Kidney epithelial cell (primary cell): Measurements from ENCODE around the gene EEF1B2. TPM values are rescaled to one million over a fixed set of nuclear protein-coding genes. Genes with fewer than 3 reads are reported as not detected.

Experiments
- DNase-seq: peaks from one replicate; pipeline ENCODE4 v3.0.0-alpha.2; 2010; ENCODE audit warnings: low read depth
- H3K27me3 ChIP-seq: 2 replicates; pipeline ENCODE4 v1.6.0; 2011; ENCODE audit warnings: low read length; ENCODE audit not compliant: control insufficient read depth, insufficient read depth
- H3K36me3 ChIP-seq: 2 replicates; pipeline ENCODE4 v1.5.1; 2011; ENCODE audit warnings: low read length; ENCODE audit not compliant: control insufficient read depth, insufficient read depth
- H3K4me3 ChIP-seq: 2 replicates; pipeline ENCODE4 v1.5.1; 2011; ENCODE audit warnings: low read depth, mild to moderate bottlenecking, control low read depth, low read length
- CTCF ChIP-seq: IDR thresholded peaks from 2 replicates; pipeline ENCODE4 v1.5.1; 2011; ENCODE audit warnings: mild to moderate bottlenecking, moderate library complexity, low read length, control low read depth, inconsistent platforms; ENCODE audit not compliant: insufficient read depth, poor library complexity, severe bottlenecking
- total RNA-seq: library from RNA; depleted of rRNA; stranded (reverse); fragments of >200 nt; gene quantifications from 2 replicates; pipeline ENCODE4 v1.2.3, GENCODE V29; 2015

The EEF1B2 gene
- total RNA-seq, 1 donor from 2014 or later: 772 TPM

- no peaks in the 10 kb centered on the region for H3K36me3 ChIP-seq
- TF ChIP-seq CTCF: no peak
- DNase-seq: no peak
Observed at GRCh38 chr2:206125901-206126300, 33.8 kb upstream of the EEF1B2 start.

GRCh38 chr2:206127656-206128055, 32.0 kb upstream of the EEF1B2 start:
- TF ChIP-seq CTCF: no peak
- H3K36me3 ChIP-seq: no peaks in the 10 kb centered on the region
- no peak for DNase-seq
- no peaks in the 10 kb centered on the region for H3K27me3 ChIP-seq
- H3K4me3 ChIP-seq: no peak overlapping the region

More at GRCh38 chr2:206125901-206126300, 33.8 kb upstream of the EEF1B2 start:
- H3K4me3 ChIP-seq: no peak overlapping the region
- no peaks in the 10 kb centered on the region for H3K27me3 ChIP-seq

GRCh38 chr2:206143451-206143850, 16.2 kb upstream of the EEF1B2 start:
- no peak for TF ChIP-seq CTCF
- Histone ChIP-seq H3K36me3 (no peaks in the 10 kb centered on the region), H3K27me3 (no peaks in the 10 kb centered on the region), H3K4me3 (no peak overlapping the region)
- no peak for DNase-seq

GRCh38 chr2:206144383-206144782, 15.3 kb upstream of the EEF1B2 start:
- Histone ChIP-seq H3K27me3 (no peaks in the 10 kb centered on the region), H3K4me3 (no peak overlapping the region), H3K36me3 (no peaks in the 10 kb centered on the region)
- DNase-seq: no peak
- TF ChIP-seq CTCF: no peak

GRCh38 chr2:206145665-206146064, 14.0 kb upstream of the EEF1B2 start:
- no peak for TF ChIP-seq CTCF

GRCh38 chr2:206149330-206149729, 10.4 kb upstream of the EEF1B2 start:
- Histone ChIP-seq H3K4me3 (no peak overlapping the region), H3K36me3 (no peaks in the 10 kb centered on the region), H3K27me3 (no peaks in the 10 kb centered on the region)
- no peak for TF ChIP-seq CTCF
- no peak for DNase-seq

More at GRCh38 chr2:206145665-206146064, 14.0 kb upstream of the EEF1B2 start:
- no peak for DNase-seq
- H3K36me3 ChIP-seq: no peaks in the 10 kb centered on the region
- no peaks in the 10 kb centered on the region for H3K27me3 ChIP-seq
- no peak overlapping the region for H3K4me3 ChIP-seq
